HuH-7.5 (cell line): Measurements from ENCODE around the gene LCN12.
"Not testable (repeated sequence)": the region's sequence is repeated elsewhere in the genome, so short reads cannot be mapped to it uniquely, and the experiment has no call there.

Experiments
- DNase-seq: peaks from one replicate; pipeline ENCODE4 v3.0.0; 2011; ENCODE audit warnings: low spot score

LCN12 gene

GRCh38 chr9:136991993-136992818, 40.1 kb downstream of the LCN12 start, which contains the start of gene PAXX:
Gene PAXX, plus strand, starts transcription at chr9:136992422. Its CDS starts 22 bp downstream, at chr9:136992444.
- peak; percentile 100 for DNase-seq

- DNase-seq = no peak
Observed at GRCh38 chr9:136992819-136993369, 40.8 kb downstream of the LCN12 start.

GRCh38 chr9:136994180-136994887, 42.3 kb downstream of the LCN12 start:
- DNase-seq = no peak

GRCh38 chr9:136994888-136995230, 42.8 kb downstream of the LCN12 start:
- DNase-seq = no peak

- DNase-seq = no peak
Observed at GRCh38 chr9:136995362-136995761, 43.3 kb downstream of the LCN12 start.

- DNase-seq = no peak
Observed at GRCh38 chr9:136995772-136996311, 43.8 kb downstream of the LCN12 start.

- DNase-seq = peak; percentile 87
Observed at GRCh38 chr9:136996361-136997292, 44.6 kb downstream of the LCN12 start, which contains the start of gene CLIC3. Gene CLIC3, minus strand, starts transcription at chr9:136996568. Its CDS starts 25 bp downstream, at chr9:136996543.

GRCh38 chr9:136997371-136997770, 45.3 kb downstream of the LCN12 start:
- DNase-seq = no peak

- DNase-seq = no peak
Observed at GRCh38 chr9:136997830-136998234, 45.8 kb downstream of the LCN12 start.

- DNase-seq = no peak
Observed at GRCh38 chr9:137000177-137000930, 48.3 kb downstream of the LCN12 start.

- no peak for DNase-seq
Observed at GRCh38 chr9:137001857-137002645, 50.0 kb downstream of the LCN12 start.

GRCh38 chr9:137002646-137003041, 50.6 kb downstream of the LCN12 start:
- DNase-seq = no peak

- not testable (repeated sequence) for DNase-seq
Observed at GRCh38 chr9:137004285-137004684, 52.2 kb downstream of the LCN12 start.
